D341Med (cell line): ENCODE measurements around the gene CLSTN3.

Source experiments
- DNase-seq: peaks from one replicate; pipeline ENCODE4 v3.0.0; 2012; ENCODE audit warnings: low spot score

The CLSTN3 gene

DNA sequence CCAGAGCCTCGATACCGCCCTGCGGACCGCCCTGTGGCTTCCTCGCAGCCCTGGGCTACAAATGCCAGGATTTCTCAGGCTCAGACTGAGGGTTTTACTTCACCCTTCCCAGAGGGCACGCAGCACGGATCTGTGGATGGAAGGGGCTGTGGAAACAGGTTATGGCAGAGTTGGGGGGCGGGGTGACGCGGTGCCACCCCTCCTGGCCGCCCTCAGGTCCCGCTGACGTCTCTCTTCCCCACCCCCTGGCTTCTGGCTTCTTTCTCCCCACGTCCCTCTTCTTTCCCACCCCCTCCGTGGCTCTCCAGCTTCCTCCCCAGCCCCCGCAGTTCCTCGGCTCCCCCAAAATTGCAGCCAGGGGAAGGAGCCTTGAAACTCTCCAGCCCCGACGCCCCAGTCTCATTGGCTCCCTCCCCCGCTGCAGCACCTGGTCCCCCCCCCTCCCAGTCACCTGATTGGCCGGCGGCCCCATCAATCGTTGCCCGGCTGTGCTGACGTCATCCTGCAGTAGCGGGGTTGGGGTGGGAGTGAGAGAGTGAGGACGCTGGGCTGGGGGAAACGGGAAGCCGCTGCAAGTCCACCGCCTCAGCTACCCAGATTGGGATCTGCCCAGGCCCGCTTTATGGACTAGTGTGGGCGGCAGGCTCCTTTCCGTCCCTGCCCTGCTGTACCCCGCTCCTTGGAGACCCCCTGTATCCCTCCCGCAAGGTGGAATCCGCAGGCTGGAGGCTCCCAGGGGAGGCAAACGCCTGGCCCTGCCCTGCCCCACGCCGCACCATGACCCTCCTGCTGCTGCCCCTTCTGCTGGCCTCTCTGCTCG, at the start of gene CLSTN3:
Gene CLSTN3 (plus strand): TSS at position 500 of the 820 bp plus-strand sequence. CDS start 278 bp downstream, at position 778.
- peak; percentile 100 for DNase-seq

DNA sequence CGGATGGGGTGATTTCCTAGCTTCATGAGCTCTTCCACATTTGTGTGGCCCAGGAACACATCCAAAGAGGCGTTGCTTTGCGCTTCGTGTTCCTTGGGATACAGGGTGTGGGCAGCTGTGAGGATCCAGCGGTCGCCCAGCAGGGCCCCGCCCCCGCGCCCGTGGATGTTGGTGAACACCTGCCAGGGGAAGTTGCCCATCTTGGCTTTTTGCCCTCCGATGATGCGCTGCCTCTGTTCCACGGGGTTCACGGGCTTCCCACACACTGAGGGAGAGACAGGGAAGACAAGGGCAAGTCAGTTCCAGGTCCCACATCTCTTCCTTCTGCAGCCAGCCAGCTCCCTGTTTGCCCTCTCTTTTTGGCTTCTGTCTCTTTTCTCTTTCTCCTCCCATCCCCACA, 49.1 kb upstream of the CLSTN3 start:
- DNase-seq = peak; percentile 17

DNA sequence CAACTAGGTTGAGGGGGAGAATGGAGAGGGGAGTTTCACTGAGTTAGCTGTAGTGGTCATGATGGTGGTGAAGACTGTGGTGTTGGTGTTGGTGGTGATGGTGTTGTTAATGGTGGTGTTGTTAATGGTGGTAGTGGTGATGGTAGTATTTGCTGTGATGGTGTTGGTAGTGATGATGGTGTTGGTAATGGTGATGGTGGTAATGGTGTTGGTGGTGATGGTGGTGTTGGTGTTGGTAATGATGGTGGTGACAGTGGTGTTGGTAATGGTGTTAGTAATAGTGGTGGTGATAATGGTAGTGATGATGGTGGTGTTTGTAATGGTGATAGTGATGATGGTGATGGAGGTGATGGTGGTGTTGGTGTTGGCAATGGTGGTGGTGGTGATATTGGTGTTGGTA, 47.0 kb upstream of the CLSTN3 start:
- DNase-seq = no peak

DNA sequence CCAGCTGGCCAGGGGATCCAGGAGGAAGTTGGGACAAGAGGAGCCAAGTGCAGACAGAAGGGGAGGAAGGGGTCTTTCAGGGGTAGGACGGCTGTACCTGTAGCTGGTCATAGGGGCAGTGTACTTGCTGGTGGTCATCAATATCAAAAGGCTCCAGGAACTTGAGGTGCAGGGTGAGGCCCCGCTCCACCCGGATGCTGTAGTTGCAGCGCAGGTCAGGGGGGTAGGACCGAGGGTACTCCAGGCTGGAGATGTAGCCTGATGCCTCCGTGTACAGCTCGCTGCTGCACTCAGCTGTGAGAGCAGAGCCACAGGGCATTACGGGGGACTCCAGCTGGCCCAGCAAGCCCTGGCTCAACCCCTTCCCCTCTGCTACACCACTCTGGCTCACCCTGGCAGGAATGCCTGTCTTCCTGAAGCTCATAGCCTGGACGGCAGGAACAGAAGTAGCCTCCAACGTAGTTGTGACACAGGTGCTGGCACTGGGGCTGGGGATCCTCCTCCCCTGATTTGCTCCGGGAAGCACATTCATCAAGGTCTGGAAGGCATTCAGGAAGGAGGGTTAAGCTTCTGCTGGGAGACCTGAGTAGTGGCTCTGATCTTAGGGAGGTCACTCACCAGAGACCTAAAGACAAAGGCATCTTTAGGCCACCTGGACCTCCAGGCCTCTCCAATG, 40.8 kb upstream of the CLSTN3 start:
- DNase-seq = peak; percentile 16

DNA sequence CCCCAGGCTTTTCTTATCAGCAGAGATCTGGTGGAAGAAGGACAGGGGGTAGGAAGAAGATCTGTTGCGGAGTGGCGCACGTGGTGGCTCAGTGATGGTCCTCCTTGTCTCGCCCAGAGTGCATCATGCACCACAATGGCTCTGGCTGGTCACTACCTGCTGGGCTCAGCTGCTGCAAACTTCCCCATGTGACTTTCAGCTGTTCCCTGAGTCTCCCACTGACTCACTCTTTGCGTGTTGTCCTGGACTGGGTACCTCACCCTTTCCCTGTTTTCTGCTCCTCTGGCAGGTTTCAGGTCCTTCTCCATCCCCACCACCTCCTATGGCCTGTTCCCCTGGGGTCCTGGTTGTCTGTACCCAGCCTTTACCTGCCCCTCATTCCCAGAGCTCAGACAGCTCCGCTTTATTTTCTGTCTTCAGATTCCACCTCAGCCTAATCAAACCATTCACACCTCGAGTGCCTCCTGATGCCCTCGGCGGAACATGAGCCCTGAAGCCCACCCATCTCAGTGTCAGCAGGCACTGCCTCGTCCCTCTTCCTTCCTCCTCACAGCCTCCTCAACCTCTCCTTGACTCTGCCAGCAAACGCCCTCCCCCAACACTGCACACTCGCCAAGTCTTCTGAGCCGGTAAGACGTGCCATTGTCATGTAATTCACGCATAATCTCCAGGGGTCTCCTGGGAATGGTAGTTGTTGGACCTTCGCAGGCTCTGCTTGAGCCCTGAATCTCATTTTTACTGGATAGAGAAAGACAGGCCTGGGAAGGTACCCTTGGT, 39.8 kb upstream of the CLSTN3 start:
- peak; percentile 64 for DNase-seq

DNA sequence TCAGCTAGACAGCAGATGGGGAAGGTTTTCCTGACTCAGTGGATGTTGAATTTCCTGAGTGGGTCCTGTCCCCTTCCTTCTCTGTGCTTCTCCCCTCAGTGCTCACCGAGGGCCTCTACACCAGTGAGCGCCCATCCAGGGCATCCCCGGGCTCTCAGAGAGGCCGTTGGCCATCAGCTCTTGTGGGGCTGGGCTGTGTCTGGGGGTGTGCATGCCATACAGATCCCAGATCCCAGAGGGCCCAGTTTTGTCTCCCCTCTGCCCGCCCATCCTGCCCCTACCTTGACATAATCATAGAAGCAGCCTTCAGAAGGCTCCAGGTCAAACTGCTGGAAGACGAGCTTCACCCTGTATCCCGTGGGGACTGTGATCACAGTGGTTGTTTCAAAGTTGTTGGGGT, 39.0 kb upstream of the CLSTN3 start:
- peak; percentile 29 for DNase-seq

DNA sequence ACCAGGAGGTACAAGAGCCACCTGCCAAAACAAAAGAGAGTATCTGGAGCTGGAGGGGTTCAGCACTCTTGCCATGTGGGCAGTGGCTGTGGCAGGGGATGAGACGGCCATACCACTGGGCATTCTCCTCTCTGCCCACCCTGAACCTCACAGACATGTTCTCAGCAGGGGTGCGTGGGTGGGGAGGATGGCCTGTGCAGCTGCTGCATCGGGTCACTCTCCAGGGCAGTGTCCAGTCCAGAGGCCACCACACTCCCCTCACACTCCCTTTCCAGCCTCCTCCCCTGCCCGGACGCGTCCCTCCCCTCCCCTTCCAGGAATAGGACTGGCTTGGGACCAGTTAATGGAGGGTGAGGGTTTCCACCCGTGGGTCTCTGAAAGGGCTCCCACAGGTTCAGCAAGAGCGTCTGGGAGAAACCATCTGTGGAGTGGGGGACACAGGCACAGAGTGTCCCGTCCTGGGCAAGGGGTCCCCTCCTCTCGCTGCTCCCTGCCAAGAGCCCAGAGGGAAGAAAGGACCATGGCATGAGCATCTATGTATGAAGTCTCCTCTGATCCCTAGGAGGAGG, 38.4 kb upstream of the CLSTN3 start:
- peak; percentile 32 for DNase-seq

DNA sequence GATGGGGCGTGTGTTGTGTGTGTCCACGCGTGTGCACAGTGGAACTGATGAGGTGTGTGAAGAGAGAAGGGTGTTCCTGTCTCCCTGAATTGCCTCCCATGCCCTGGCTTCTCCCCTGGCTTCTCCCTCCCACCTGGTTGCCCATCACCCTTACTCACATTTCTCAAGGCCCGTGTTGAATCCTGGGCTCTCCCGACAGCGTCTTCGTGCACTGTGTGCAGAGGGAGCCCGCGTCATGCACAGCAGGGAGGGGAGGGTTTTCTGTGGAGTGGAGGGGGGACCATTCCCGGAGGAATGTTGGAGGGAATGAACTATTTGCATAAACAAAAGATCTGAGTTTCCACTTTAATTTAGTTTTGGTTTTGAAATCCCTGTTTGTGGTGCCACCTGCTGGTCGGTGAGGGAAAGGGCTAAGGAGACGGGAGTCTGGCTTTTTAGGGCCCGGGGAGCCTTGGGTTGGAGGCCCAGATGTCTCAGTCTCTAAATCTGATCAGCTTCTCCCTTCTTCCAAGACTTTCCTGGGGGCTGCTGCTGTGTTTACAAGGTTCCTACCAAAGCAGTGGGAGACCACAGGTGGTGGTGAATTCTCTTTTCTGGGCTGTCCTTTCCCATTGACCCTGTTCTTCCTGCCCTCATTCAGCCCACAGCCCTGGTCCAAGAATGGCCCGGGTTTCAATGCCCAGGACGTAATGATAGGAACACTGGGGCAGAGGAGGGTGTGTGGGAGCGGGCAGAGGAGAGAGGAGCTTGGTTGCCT, 37.8 kb upstream of the CLSTN3 start, which contains the start of gene C1R:
Gene C1R (minus strand): TSS at position 217 of the 757 bp plus-strand sequence. CDS start 57 bp downstream, at position 160.
- DNase-seq = peak; percentile 83

DNA sequence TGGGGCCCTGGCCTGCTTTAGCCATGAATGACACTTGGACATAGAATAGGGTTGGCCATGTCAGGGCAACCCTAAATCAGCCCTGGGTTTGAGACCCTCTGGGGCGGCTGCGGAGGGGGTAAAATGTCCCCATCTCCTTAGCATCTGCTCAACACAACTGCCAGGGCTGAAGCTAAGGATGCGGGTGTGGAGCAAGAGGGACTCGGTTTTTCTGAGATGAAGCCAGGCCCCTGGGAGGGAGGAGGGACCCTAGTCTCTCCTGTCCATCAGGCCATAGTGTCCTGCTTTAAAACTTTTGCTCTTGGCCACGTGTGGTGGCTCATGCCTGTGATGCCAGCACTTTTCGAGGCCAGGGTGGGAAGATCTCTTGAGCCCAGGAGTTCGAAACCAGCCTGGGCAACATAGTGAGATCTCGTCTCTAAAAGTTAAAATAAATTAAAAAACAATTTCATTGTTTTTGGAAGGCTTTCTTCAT, 37.1 kb upstream of the CLSTN3 start:
- DNase-seq = no peak

DNA sequence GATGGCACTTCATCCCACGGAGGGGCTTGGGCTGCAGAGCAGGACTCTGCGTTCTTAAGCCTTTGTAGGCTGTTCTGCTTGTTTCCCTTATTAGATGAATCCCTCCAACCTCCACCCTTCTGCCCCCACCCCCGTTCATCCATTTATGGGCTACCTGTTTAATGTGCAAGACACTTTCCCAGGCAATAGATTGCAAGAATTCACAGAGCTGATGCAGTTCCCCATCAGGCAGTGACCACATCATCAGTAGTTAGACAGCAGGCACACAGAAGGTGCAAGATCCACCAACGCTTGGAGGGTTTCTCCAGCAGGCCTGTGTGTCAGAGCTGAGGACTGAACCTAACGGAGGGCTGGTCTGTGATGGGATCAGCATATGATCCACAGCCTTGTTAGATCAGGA, 36.7 kb upstream of the CLSTN3 start:
- peak; percentile 19 for DNase-seq

DNA sequence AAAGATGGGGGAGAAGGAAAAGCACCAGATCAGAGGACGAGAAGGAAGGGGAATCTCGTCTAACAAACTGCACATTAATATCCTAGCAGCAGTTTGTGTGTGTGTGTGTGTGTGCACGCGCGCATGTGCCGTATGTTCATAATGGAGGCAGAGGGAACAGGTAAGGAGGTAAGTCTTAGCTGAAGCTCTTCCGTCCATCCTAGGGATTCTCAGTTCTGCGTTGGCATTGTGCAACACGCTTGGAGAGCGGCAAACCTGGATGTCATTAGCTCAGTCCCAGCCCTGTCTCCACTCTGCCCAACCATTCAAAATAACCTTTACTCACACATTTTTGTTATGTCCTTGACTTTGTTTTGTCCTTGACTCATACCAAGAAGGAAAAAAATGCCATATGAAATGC, 36.3 kb upstream of the CLSTN3 start:
- DNase-seq = peak; percentile 10

DNA sequence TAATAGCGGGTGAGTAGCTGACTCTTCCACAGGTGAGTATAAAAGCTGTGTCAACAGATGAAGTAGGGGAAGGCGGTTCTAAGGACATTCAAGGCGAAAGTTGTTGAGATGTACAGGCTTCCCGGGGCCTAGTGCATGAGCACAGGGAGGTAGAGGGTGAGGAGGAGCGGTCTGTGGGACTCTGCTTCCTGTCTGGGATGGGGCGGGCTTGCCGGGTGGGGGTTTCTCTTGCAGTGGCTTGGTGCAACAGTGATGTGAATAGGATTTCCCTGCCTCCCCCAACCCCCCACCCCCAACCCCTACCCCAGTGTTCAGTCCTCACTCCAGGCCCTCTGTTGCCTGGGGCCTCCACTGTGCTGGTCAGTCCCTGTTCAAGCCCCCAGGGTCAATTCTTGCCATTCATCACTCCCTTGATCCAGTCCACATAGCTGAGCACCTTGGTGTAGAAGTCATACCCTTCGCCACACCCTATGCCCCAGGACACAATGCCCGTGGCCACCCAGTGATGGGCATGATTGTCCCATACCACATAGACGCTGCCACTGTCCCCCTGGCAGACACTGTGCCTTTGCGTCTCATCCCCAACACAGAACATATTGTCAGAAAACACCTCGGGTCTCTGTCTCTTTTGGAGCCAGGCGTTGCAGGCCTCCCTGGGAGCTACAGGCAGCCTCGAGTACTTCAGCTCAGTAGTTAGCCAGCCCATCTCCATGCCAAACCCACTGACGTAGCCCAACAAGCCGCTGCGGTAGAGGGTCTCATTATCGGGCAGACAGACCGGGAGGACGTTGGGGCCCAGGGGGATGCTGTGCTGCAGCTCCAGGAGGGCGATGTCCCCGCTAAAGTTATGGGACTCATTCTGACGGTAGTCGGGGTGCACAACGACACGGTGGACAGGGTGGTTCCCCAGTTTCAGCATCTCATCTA, 33.9 kb upstream of the CLSTN3 start:
- peak; percentile 15 for DNase-seq

DNA sequence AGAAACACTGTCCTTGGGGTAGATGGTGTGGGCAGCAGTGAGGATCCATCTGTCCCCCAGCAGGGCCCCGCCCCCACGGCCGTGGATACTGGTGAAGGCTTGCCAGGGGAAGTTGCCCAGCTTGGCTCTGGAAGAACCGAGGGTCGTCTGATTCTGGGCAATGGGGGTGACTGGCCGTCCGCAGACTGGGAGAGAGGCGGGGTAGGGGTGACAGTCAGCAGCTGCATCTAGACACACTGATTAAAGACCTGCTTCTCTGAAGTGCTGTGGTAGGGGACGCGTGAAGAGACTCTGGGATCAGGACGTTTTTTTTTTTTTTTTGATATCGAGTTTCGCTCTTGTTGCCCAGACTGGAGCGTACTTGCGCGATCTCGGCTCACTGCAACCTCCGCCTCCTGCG, 33.2 kb upstream of the CLSTN3 start:
- DNase-seq = peak; percentile 17

DNA sequence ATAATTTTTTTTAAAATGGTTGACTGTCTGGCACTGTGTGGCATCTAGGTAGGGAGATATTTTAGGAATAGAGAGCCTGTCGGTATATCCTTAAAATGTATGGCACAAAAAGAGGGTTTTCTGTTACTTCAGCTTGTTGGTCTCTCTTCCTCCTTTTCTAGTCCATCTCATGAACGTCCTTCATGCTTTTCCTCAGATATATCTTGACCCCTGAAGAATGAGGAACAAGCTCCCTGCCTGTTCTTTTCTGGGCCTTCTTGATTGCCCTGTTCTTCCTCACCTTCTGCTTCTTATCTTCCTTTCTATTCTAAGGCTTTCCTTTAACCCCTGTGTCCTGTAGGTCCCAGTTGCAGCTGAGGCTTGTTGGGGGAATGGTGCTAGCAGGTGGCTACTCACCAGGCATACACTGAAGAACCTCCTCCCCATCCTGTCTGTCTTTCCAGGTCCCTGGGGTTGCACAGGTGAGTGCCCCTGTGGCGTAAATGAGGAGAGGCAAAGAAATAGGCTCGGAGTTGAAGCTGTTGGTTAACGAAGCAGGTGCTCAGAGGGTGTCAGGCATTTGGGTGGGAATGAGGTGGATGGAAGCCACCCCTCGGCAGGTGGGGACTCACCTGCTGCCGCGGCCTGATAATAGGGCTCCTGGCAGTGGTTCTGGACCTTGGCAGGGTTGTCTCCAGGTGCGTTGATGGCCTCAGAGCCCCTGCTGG, 30.7 kb upstream of the CLSTN3 start:
- DNase-seq = peak; percentile 22

DNA sequence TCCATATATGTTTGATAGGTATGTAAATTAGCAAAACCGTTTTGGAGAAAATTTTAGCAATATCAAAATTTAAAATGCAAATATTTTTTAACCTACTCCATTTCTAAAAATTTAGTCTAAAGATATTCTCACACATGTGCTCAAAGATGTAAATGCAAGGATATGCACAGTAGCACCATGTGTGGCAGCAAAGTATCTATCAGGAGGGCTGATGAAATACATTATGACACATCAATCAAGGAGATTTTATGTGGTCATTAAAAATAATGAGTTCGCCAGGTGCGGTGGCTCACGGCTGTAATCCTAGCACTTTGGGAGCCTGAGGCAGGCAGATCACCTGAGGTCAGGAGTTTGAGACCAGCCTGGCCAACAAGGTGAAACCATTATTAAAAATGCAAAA, 29.9 kb upstream of the CLSTN3 start:
- no peak for DNase-seq

DNA sequence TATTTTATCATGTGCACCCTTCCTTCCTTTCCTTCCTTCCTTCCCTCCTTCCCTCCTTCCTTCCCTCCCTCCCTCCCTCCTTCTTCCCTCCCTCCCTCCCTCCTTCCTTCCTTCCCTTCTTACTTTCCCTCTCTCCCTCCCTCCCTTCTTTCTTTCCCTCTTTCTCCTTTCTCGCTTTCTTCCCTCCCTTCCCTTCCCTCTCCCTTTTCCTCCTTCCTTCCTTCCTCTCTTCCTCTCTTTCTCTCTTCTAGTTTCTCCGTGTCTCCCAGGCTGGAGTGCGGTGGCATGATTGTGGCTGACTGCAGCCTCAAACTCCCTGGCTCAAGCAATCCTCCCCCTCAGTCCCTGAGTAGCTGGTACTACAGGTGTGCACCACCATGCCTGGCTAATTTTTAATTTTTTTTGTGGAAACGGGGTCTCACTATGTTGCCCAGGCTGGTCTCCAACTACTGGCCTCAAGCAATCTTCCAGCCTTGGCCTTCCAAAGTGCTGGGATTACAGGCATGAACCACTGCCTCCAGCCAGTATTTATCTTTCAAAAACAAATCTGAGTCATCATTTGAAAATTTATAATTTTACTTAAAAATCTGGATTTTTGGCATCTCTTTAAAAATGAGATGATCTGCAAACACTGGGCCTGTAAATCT, 29.0 kb upstream of the CLSTN3 start:
- no peak for DNase-seq

DNA sequence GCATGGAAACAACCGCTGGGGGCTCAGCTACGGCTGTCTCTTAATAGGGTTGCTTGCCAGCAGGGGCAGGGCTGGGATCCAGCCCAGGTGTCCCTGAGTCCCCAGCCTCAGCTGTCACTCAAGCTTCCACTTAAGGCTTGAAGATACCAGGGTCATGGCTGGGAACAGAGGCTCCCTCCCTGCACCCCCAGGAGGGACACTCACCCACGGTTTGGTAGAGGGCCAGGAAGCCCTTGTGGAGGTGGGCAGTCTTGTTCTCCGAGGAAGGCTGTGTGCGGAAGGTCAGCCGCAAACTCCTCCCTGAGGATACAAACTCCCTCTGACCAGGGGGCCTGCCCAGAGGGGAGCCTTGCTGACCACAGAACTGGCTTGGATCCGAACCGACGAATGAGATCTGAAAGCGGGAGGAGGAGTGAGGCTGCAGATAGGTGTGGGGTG, 28.5 kb upstream of the CLSTN3 start:
- DNase-seq = peak; percentile 12

DNA sequence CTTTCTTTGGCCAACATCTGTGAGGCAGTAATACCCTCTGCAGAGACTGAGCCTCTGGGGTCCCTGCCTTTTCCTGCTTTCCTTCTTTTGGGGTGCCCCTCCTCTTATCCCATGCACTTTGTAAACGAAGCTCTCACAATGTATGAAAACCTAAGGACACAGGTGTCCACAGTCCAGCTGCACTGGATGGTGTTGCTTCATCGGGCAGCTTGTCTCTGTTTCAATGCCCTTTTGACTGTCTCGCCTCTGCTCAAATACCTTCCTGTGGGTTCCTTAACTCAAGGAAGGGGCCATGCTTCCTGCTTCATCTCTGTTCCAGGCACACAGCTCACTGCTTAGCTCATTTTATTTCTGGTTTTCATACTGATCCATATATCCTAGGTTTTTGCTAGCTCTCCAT, 27.6 kb upstream of the CLSTN3 start:
- DNase-seq = no peak
